Esophagus mucosa (tissue), 1 donor: ENCODE measurements around the gene S100A1. TPM values are rescaled to one million over a fixed set of nuclear protein-coding genes. Genes with fewer than 3 reads are reported as not detected.

Experiments used
- ATAC-seq: fragments of 200-7000 bp; cut with Tn5 transposase; one replicate; pipeline ENCODE4 v1.9.1; 2020
- total RNA-seq: library from RNA; stranded (reverse); gene quantifications from one replicate; pipeline ENCODE4 v1.2.4, GENCODE V29; 2023
- donor health status: DM: yes; HTN: yes; CAD: no.

S100A1 gene
- total RNA-seq, 1 donor from 2014 or later = 0.44 TPM

DNA sequence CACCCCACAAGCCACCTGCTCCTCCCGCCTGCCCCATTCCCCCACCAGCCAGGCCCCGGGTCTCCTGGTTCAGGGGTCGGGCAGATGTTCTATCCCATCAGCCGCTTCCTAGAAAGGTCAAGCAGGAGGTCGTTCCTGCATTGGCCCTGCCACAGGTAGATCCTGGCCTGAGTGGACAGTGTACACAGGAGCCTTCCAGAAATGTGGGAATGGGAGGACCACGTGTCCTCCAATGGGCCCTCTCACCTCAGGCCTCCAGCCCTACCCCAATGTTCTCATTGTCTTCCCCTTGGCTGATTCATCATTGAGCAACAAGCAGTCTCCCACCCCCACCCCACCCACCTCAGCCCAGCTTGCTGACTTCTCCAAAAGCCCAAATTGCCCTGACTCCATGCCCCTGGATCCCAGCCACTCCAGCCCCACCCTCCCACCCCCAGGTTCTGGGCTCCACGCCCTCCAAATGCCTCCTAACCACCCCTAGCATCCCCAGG lies 17.4 kb upstream of the S100A1 start:
- peak; percentile 8 for ATAC-seq

DNA sequence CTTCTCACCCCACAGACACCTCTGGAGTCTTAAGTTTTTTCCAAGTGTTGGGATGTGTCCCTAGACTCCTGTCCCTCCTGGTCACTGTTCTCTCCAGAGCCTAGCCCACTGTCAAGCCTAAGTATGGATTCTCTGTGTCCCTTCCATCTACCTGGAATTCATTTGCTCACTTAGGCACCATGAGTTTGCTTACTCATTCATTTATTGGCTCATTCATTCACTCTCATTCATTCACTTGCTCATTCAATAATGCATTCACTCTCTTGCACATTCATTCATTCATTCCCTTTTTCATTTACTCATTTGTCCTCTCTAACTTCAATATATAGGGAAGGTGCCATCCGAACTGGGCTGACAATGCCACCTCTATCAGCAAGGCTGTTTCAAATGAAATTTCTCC lies 16.9 kb upstream of the S100A1 start:
- no peak for ATAC-seq

- no peak for ATAC-seq
These were observed 16.0 kb upstream of the S100A1 start for GRCh38 chr1:153612111-153612754.

DNA sequence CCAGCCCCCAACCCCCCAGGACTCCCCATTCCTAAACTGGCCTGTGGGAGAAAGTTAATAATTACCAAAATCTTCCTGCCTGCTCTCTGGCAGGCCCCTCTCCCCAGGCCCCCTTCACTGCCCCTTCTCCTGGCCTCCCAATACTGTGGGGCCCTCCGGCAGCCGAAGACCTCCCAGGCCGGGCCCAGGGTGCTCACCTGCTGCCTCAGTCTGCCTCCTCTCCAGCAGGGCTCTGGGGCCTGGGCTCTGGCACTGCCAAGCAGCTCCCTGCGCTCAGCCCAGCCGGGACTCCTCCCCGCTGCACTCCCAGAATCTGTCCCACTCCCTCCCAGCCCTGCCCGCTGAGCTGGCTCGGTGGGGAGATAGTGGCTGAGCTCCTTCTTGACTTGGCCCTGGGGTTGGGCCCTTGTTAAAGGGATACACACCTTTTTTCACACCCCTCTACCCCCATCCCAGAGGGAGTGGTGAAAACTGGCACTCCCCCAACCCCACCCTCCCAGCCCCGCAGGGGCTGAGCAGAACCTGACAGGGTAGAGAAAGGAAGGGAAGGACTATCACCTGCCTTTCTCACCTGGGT lies 15.4 kb upstream of the S100A1 start, which contains the start of gene S100A16:
Gene S100A16 (minus strand): TSS at position 383 of the 577 bp plus-strand sequence. CDS start 4,986 bp downstream, outside the sequence.
- ATAC-seq = peak; percentile 43

GRCh38 chr1:153613406-153613805 lies 14.8 kb upstream of the S100A1 start:
- ATAC-seq = peak; percentile 1

DNA sequence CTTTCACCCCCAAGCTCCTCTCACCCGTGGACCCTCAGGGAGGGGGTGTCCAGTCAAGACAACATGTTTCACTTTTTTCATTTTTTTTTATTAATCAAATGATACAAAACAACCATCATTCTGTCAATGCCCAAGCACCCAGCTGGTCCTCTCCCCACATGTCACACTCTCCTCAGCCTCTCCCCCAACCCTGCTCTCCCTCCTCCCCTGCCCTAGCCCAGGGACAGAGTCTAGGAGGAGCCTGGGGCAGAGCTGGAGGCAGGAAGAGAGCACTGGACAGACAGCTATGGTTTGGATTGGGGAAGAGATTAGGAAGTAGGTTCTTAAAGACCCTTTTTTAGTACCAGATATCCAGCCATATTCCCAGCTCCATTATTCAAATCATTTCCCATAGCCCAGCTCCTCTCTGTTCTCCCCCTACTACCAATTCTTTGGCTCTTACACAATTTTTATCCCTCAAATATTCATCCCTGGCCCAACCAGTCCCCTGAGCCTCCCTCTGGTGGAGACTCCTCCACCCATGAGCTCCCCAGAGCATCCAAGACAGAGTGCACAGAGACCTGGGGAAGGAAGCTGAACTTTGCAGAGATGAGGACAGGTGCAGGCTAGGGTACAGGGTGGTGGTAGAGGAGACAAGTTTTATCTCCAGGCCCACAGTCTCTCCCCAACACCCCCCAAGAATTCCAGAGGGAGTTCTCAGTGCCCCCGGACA lies 13.9 kb upstream of the S100A1 start:
- ATAC-seq = no peak

GRCh38 chr1:153614906-153615305 lies 13.3 kb upstream of the S100A1 start:
- no peak for ATAC-seq

DNA sequence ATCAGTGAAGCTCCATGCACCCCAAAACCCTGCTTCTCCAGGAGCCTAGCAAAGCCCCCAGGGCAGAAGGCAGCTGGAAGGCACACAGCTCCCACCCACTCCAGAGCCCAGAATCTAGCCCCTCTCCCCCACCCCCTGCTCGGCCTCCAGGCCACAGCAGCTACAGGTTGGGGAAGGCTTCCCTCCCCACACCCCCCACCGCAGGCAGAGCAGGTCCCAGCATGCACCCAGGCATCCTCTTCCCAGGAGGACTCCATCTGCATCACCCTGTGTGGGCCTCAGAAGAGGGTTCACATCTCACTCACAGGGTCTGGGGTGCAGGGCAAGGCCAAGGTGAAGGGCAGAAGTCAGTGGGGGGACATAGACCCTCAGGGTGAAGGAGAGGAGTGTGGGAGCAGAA lies 12.8 kb upstream of the S100A1 start:
- no peak for ATAC-seq

DNA sequence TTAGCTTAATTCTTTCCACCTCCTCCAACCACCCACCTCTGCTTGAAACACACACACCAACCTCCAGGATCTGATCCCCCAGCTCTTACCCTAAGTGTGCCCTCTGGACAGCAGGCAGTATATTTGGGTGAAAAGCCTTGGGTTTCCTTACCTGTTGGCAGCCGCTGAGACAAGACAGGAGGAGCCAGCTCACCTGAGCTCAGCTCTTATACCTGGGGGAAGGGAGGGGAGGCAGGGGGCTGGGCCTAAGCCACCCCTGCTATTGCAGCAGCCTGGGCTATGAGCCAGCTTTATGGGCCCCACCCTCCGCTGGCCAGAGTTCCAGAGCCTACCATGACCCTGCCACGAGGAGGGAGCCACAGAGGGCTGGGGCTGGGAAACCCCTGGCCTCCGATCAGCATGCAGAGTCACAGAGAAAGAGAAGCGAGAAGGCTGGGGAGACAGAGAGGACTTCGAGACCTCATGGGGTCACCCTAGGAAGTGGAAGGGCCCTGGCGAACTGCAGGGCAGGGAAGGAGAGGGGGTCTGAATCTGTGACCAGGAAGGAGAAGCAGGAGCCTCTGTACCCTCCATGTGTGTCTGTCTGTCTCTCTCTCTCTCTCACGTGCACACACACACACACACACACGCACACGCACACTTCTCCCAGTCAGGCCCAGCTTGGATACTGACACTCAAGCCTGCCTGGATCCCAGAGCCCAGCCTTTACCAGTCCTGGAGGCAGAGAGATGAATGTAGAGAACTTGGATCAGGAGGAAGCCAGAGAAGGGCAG lies 11.9 kb upstream of the S100A1 start, which contains the start of gene S100A14:
Gene S100A14 (minus strand): TSS at position 182 of the 773 bp plus-strand sequence. CDS start 467 bp downstream, outside the sequence.
- peak; percentile 70 for ATAC-seq

DNA sequence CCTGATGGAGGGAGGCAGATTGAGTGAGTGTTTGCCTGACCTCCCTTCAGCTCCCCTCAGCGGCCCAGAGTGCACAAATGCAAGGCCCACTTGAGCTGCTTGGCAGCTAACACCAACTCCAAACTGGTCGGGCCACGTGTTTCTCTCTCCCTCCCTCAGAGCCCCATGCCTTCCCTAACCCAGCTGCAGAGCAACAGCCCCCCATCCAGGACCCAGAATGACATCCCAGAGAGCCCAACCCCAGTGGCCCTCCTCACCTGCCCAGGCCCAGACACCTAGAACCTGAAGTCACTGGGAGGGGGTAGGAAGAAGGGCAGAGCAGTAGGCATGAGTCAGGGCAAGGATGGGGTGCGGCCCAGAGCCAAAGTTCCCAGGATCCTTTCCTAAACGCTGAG lies 11.3 kb upstream of the S100A1 start:
- ATAC-seq = peak; percentile 63

- ATAC-seq = peak; percentile 31
These were observed 10.6 kb upstream of the S100A1 start for GRCh38 chr1:153617663-153618062.

GRCh38 chr1:153619171-153619570 lies 9.1 kb upstream of the S100A1 start:
- no peak for ATAC-seq

DNA sequence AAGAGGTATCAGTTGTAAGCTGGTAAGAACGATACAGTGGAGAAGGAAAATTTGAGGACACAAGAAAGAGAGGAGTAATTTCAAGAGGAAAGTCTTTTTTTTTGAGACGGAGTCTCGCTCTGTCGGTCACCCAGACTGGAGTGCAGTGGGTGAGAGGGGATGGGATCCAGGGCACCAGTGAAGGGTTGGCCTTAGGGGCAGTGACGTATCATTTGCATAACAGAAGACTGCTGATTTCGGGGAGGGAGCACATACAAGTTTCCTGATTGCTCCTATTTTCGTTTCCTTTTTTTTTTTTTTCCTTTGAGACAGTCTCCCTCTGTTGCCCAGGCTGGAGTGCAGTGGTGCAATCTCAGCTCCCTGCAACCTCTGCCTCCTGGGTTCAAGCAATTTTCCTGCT lies 5.1 kb upstream of the S100A1 start:
- ATAC-seq = no peak

GRCh38 chr1:153624965-153625611 lies 3.1 kb upstream of the S100A1 start:
- no peak for ATAC-seq

DNA sequence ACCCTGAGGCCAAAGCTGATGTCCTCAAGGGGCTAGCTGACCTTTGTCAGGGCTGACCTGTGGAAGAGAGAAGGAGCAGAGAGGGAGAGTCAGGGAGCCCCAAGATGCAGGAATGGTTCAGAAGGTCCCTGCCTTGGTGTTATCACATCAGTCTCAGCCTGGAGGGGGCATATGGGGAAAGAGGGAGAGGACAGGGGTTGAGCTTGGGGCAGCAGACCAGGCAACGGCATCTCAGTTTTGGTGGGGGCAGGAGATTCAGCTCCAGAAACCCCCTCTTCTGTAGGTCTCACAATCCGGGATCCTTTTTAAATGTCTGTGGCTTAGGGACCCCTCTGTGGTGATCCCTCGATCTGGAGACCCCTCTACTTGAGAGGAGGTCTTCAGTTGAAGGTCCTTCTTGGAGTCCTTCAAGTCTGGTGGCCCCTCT lies 1.7 kb upstream of the S100A1 start:
- no peak for ATAC-seq

GRCh38 chr1:153626904-153627714 lies 1.1 kb upstream of the S100A1 start, which contains the start of gene S100A13:
Gene S100A13 (minus strand): TSS chr1:153627505. CDS start chr1:153626472, 1,033 bp downstream.
- ATAC-seq = peak; percentile 79

DNA sequence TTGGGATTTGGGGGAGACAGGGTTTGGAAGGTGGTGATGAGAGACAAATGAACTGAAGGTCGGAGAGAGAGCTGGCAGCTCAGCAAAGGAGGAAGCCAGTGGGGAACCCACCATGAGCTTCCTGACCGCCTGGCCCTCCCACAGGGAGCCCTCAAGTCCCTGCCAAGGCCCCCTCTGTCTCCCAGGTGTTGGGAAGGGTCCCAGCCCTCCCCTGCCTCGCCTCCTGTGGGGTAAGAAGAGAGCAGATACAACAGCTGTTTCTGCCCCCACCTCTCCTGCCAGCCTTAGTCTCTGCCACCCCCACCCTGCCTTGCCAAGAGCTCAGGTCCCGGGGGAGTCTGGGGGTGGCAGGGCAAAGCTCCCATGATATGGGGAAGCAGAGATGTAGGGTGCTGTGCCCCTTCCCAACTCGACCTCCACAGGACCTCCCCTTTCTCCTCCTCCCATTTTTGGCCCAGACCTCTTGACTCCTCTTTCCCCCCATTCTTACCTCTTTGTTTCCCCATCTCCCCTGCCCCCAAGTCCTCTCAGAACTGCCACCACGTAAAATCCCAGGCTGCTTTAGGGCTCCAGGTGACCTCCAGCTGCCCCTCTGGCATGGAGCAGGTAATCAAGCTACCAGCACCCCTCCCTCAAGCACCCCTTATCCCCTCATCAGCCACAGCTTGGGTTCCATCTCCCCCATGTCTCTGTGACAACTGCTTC lies 556 bp downstream of the S100A1 start:
- no peak for ATAC-seq

DNA sequence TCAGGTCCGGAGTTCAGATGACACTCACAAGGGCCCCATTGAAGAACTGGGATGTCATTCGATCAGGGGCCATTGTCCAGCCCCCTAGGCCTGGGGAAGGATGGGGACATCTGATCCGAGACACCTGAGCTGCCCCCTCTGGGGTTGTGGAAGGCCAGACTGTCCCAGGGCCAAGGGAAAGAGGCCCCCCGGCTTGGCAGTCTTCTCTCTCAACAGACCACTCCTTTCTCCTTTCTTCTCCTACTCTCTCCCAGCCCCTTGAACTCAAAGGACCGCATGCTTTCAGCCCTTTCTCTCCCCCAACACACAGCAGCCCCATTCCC lies 1.1 kb downstream of the S100A1 start:
- ATAC-seq = no peak

DNA sequence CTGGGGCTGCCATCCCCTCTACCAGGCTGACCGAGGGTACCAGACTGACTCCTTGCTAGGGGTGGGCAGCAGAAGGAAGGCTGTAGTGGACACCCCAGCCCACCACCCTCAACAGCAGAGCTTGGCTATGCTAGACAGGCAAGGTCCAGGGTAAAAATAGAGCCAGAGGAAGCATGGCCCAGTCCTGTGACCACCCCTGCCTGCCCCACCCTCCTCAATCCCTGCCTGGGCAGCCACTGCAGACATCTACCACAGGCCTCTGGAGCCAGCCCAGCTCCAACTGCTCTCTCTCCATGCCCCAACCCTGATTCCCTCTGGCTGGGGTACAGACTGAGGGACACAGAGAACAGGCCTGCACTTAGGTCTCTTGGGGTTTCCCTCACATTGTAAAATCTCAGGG lies 1.7 kb downstream of the S100A1 start:
- no peak for ATAC-seq

- no peak for ATAC-seq
These were observed 2.1 kb downstream of the S100A1 start for GRCh38 chr1:153630384-153630783.
